ENCODE data around the gene TMEM132C. TPM values are rescaled to one million over a fixed set of nuclear protein-coding genes. Genes with fewer than 3 reads are reported as not detected.

Gene TMEM132C
- total RNA-seq: not detected in 2 replicates

GRCh38 chr12:128267131-128267622 is at the start of gene TMEM132C:
Gene TMEM132C (plus strand): TSS chr12:128267170. CDS start chr12:128267403, 233 bp downstream.

All from epithelial cell of umbilical artery (primary cell).